Stimulated activated CD8-positive, alpha-beta memory T cell treated with anti-CD3 and anti-CD28 coated beads, Interleukin-15, amount 100 ng/mL, for 24 hours (primary cell): Measurements from ENCODE around the gene KRTAP10-6.
"Not testable (repeated sequence)": the region's sequence is repeated elsewhere in the genome, so short reads cannot be mapped to it uniquely, and the experiment has no call there.

ENCODE experiments used
- DNase-seq: peaks from one replicate; pipeline ENCODE4 v3.0.0-alpha.2; 2020; ENCODE audit warnings: low read depth

KRTAP10-6 gene

GRCh38 chr21:44599264-44600029 lies 7.1 kb upstream of the KRTAP10-6 start:
- no peak for DNase-seq

GRCh38 chr21:44598061-44598460 lies 5.8 kb upstream of the KRTAP10-6 start:
- DNase-seq = no peak

DNA sequence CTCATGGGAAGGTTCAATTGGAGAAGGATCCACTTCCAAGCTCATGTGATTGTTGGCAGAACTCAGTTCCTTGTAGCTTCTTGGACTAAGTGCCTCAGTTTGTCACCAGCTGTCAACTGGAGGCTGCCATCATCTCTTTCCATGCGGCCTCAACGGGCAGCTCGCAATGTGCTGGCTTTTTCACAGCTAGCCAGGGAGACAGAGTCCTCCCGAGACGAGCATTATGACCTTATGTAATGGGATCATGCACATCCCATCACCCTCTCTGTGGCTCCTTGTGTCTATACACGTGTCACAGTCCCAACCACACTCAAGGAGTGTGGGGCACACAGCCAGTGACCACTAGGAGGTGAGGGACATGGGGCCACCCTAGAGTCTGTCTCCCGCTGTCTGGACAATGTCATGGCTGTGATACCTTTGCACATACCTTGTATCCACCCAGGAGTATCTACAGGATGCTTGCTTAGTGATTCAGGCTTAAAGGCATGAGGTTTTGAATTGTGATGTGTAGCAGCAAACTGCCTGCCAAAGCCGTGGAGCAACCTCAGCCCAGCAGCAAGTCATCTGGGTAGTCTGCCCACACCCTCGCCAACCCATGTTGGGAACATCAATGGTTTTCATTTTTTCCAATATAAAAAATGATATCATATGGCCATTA lies 3.9 kb upstream of the KRTAP10-6 start:
- no peak for DNase-seq

DNA sequence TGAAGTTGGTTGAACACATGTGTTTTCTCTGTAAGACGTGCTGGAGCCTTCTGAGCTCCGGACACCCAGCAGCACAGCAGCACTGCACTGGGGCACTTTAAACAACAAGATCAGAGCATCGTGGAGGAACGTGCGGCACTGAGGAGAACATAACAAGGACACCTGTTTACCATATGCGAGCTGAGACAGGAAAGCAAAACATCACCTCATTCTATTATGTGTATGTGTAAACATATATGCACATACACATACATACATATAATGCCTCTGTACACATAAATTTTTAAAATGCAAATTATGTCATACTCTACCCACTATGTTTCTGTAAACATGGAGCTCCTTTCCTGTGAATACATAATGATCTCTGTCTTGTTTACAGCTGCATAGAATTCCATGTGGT lies 3.2 kb upstream of the KRTAP10-6 start:
- no peak for DNase-seq

- DNase-seq = no peak
These were observed 2.2 kb upstream of the KRTAP10-6 start for GRCh38 chr21:44594406-44594916.

DNA sequence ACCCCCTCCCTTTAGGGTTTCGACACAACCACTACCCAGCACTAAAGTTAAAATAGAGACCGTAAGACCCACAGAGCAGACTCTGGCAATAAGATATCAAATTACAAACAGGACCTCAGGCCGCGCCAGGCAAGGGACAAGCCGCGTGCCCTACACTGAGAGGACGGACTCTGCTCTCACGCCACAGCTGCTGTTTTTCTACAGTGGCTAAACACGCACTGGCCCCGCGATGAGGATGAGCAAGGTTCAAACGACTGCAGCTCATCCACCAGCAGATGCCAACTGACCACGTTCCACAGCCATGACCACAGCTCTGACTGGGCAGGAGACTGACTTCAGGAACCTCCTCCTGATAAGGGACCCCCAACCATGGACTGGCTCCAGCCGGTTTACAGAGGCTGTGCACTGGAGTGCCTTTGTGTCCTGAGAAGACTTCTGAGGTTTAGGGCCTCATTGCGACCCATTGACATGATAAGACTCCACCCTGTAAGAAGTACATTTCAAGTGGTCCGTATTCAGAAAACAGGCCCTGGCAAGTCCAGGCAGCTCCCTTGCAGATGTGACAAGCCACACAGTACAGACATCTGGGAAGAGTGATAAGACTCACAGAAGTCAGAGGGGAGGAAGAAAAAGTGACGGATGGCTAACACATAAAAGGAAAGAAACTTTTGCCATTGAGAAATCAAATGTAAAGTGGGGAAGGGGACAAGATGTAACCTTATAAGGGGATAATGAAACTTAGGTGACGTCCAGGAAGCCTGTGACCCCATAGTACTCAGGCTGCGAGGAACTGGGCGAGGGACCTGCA lies 1.5 kb upstream of the KRTAP10-6 start:
- no peak for DNase-seq

GRCh38 chr21:44591801-44592130 lies 539 bp downstream of the KRTAP10-6 start:
- not testable (repeated sequence) for DNase-seq

- not testable (repeated sequence) for DNase-seq
These were observed 1.2 kb downstream of the KRTAP10-6 start for GRCh38 chr21:44590897-44591800.

- DNase-seq = no peak
These were observed 2.0 kb downstream of the KRTAP10-6 start for GRCh38 chr21:44590311-44590721.

- no peak for DNase-seq
These were observed 2.6 kb downstream of the KRTAP10-6 start for GRCh38 chr21:44589586-44590305.

- DNase-seq = no peak
These were observed 3.2 kb downstream of the KRTAP10-6 start for GRCh38 chr21:44589094-44589493.

GRCh38 chr21:44585892-44586291 lies 6.4 kb downstream of the KRTAP10-6 start:
- DNase-seq = no peak

GRCh38 chr21:44583800-44584147 lies 8.5 kb downstream of the KRTAP10-6 start:
- no peak for DNase-seq

DNA sequence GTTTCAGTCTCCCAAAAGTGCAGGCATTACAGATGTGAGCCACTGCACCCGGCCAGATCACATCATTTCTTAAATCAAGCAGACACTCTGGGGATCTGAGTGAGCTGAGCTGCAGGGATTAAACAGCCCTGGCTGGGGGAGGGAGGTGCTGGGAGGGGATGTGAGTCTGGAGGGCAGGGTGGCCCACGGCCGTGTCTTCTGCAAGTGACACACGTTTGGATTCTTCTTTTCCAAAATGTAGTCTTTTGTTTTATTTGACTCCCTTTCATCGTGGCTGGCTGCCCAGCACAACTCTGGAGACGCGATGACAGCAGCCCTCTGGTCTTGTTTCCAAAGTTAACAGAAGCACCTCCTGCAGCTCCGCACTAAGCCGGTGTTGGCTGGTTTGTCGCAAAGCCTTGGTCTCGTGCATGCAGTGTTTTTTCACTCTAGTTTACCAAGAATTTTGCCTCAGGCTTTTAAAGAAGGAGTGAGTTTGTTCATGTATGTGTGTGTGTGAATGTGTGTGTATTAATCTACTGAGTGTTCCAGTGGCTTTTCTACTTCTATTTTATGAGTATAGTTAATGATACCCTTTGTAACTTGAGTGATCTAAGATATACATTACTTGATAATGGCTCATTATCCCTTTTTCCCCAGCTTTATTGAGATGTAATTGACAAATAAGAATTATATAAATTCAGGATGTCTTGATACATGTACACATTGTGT lies 9.1 kb downstream of the KRTAP10-6 start:
- DNase-seq = no peak

- DNase-seq = no peak
These were observed 10.2 kb downstream of the KRTAP10-6 start for GRCh38 chr21:44582055-44582454.

DNA sequence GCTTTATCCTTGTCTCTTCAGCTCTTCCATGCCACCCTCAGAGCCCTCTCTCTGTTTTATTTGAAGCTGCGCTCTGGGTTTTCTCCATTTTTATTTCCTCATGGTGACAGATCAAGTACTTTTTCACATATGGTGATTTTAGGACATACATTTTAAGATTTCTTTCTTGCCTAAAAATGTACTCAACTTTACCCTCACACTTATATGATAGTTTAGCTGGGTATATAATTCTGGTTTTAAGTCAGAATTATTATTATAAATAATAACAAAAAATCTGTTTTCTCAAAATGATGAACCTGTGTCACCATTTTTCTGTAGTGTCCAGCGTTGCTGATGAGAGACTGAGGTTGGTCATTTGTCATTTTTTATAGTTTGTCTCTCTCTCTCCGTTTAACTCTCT lies 11.1 kb downstream of the KRTAP10-6 start:
- no peak for DNase-seq

DNA sequence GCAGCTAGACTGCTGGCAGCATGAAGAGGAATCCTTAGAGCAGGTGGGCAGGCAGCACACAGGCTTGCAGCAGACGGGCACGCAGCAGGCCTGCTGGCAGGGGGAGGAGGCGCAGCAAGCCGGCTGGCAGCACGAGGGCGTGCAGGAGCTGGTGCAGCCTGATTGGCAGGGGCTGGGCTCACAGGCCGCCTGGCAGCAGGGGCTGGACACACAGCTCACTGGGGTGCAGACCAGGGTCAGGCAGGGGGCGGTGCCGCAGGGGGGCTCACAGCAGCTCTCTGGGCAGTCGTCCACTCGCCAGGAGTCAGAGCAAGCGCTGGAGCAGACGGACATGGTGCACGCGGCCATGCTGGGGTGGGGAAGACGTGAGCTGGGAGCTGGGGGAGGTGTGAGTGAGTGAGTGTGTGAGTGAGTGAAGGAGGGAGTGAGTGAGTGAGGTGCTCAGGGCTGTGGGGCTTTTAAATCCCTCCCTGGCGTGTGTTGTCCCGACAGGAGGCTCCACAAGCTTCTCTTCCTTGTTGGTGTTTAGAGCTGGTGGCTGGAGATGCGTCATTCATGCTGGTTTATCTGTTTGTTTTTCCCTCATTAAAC lies 12.0 kb downstream of the KRTAP10-6 start, which contains the start of gene KRTAP10-5:
KRTAP10-5 (minus strand) TSS at position 374 of the 591 bp plus-strand sequence; CDS start at position 348, 26 bp downstream.
- not testable (repeated sequence) for DNase-seq

DNA sequence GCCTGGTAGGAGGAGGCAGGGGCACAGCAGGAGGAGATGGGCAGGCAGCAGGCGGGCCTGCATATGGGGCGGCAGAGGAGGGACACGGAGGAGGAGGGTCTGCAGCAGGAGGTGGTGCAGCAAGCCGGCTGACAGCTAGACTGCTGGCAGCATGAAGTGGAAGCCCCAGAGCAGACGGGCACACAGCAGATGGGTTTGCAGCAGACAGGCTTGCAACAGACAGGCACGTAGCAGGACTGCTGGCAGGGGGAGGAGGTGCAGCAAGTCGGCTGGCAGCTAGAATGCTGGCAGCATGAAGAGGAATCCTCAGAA lies 12.5 kb downstream of the KRTAP10-6 start:
- DNase-seq = no peak

GRCh38 chr21:44579056-44579832 lies 13.1 kb downstream of the KRTAP10-6 start:
- no peak for DNase-seq
